ENCODE measurements around the gene VAV3. TPM values are rescaled to one million over a fixed set of nuclear protein-coding genes. Genes with fewer than 3 reads are reported as not detected.
A peak's percentile ranks its signal among the peaks of the same experiment; 100 is the strongest.

Gene VAV3
- total and polyA plus RNA-seq, 8 donors, result 7.1 to 21.4 (median 12.8) TPM

DNA sequence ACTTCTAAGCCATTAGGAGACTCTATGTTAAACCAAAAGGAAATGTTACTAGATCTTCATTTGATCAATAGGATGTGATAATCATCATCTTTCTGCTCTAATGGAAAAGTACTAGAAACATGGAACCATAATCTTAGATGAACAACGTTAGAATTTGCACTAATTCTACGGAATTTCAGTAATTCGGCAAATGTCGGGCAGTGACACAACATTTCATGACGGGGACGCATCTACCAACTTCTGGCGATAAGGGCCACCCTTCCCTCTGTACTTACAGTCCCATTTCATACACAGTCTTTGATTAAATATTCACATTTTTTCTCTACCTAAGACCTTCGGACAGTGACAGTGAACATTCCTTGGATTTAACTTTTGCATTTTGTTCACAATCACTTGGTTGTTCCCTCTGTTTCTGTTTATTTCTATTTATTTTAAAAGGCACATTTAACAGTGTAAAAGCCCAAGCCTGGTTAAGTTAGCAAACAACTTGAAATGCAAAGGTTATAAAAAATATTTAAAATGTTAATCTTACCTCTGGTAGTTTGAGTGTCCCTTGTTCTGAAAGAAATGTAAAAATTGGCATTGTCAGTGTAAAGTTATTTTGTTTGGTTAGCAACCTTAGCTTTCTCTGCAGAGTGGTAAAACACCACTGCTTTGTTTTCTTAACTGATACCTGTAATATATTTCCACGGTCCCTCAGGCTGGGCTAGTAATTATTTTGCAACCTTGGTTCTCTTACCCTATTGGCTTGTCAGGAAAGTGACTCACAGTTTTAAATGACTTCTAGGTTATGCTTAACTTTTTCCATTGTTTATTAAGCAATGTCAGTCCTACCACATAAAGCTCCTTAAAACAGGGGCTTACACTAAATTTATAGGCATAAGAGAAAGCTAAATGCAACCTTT is 276.9 kb downstream of the VAV3 start:
- H3K36me3 ChIP-seq, result no peaks in the 10 kb centered on the region
- no peaks in the 10 kb centered on the region for H3K9me3 ChIP-seq
- H3K27me3 ChIP-seq, result no peaks in the 10 kb centered on the region
- H3K4me1 ChIP-seq, result no peaks in the 10 kb centered on the region
- peak overlapping the region in 3 of 4 donors; percentile 5 to 30 (median 28) for H3K4me3 ChIP-seq
- ATAC-seq (peak; percentile 74 to 86 (median 80)), FAIRE-seq (peak; percentile 17), DNase-seq (no peak)
- intact Hi-C loops (cut with DNase I), result no loop called here
- TF ChIP-seq, protein P1, sequence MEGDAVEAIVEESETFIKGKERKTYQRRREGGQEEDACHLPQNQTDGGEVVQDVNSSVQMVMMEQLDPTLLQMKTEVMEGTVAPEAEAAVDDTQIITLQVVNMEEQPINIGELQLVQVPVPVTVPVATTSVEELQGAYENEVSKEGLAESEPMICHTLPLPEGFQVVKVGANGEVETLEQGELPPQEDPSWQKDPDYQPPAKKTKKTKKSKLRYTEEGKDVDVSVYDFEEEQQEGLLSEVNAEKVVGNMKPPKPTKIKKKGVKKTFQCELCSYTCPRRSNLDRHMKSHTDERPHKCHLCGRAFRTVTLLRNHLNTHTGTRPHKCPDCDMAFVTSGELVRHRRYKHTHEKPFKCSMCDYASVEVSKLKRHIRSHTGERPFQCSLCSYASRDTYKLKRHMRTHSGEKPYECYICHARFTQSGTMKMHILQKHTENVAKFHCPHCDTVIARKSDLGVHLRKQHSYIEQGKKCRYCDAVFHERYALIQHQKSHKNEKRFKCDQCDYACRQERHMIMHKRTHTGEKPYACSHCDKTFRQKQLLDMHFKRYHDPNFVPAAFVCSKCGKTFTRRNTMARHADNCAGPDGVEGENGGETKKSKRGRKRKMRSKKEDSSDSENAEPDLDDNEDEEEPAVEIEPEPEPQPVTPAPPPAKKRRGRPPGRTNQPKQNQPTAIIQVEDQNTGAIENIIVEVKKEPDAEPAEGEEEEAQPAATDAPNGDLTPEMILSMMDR (IDR thresholded peaks at IDR 0.05), result no peak
- H3K27ac ChIP-seq, result peak overlapping the region in 3 of 4 donors; percentile 33 to 70 (median 56)
- 52 to 54% methylated on average over 9 of the region's 9 CpGs for WGBS, 2 donors

- Histone ChIP-seq H3K27me3 (no peaks in the 10 kb centered on the region), H3K27ac (peak overlapping the region in 2 of 4 donors; percentile 45 to 56), H3K36me3 (no peaks in the 10 kb centered on the region), H3K4me1 (peaks cover 0 to 5% (median 3%) of the 10 kb centered on the region in 3 donors), H3K4me3 (no peak overlapping the region), H3K9me3 (no peaks in the 10 kb centered on the region)
- ATAC-seq (no peak), DNase-seq (no peak), FAIRE-seq (peak; percentile 82)
- WGBS, 2 donors, result 31% methylated on average over 2 of the region's 2 CpGs
- intact Hi-C loops (cut with DNase I), result no loop called here
- TF ChIP-seq, protein P1 (IDR thresholded peaks at IDR 0.05), result no peak
Measured at GRCh38 chr1:107683683-107684082, 281.3 kb downstream of the VAV3 start.

GRCh38 chr1:107683191-107683657 is 281.8 kb downstream of the VAV3 start:
- Histone ChIP-seq H3K4me3 (peak overlapping the region in 1 of 4 donors; percentile 8), H3K27ac (peak overlapping the region in 2 of 4 donors; percentile 45 to 56), H3K36me3 (no peaks in the 10 kb centered on the region), H3K4me1 (peaks cover 0 to 5% (median 3%) of the 10 kb centered on the region in 3 donors), H3K27me3 (no peaks in the 10 kb centered on the region), H3K9me3 (no peaks in the 10 kb centered on the region)
- 25 to 30% methylated on average over 3 of the region's 3 CpGs for WGBS, 2 donors
- intact Hi-C loops (cut with DNase I), result no loop called here
- DNase-seq (no peak), ATAC-seq (peak; percentile 46 to 86 (median 80)), FAIRE-seq (peak; percentile 51)
- TF ChIP-seq, protein P1 (IDR thresholded peaks at IDR 0.05), result no peak

- H3K27ac ChIP-seq, result peak overlapping the region in 2 of 4 donors; percentile 45 to 56
- peak; percentile 66 for FAIRE-seq
- no peak for DNase-seq
- H3K4me1 ChIP-seq, result peaks cover 0 to 5% (median 3%) of the 10 kb centered on the region in 3 donors
- intact Hi-C loops (cut with DNase I), result no loop called here
- WGBS, 2 donors, result 23 to 31% methylated on average over 1 of the region's 1 CpG
- ATAC-seq, result no peak
- H3K9me3 ChIP-seq, result no peaks in the 10 kb centered on the region
- no peaks in the 10 kb centered on the region for H3K27me3 ChIP-seq
- TF ChIP-seq, protein P1 (IDR thresholded peaks at IDR 0.05), result no peak
- H3K36me3 ChIP-seq, result no peaks in the 10 kb centered on the region
- peak overlapping the region in 1 of 4 donors; percentile 8 for H3K4me3 ChIP-seq
Measured at GRCh38 chr1:107682467-107682866, 282.5 kb downstream of the VAV3 start.

All from pancreas (tissue), 10 donors.